K562 (cell line): ENCODE data around the gene SPTLC2. TPM values are rescaled to one million over a fixed set of nuclear protein-coding genes. Genes with fewer than 3 reads are reported as not detected.

Source experiments
- ATAC-seq: fragments of 200-7000 bp; cut with Tn5 transposase; 3 replicates; pipeline ENCODE4 v1.9.1; 2020; ENCODE audit warnings: moderate library complexity
- BruUV-seq: library from RNA; stranded (reverse); fragments of 400-500 nt; replicated peaks from 2 replicates; lab custom pipeline; 2021; lab: Mats Ljungman, UMichigan
- CTCF ChIA-PET: fragments of 300-600 bp; formaldehyde crosslinking; extraction: SDS; loops from one replicate; lab custom pipeline; 2021; ENCODE audit warnings: low intra/inter-chr PET ratio; lab: Yijun Ruan, JAX
- POLR2A ChIA-PET: fragments of 300-600, 350-650 bp; sonication (Branson Sonifier 250); formaldehyde crosslinking; extraction: SDS; loops from one replicate; lab custom pipeline; 2021; ENCODE audit warnings: antibody characterized with exemption, inconsistent platforms; lab: Yijun Ruan, JAX
- DNase-seq, 4 experiments: peaks; one replicate each; pipeline versions ENCODE4 v3.0.0 to v3.0.0-alpha.2; 2011 to 2018; ENCODE audit warnings: low spot score in 3 of 4, mixed read lengths in 3 of 4; ENCODE audit errors: extremely low read depth in 1 of 4
- FAIRE-seq: peaks from 2 replicates; lab custom pipeline; 2011; peaks lifted over from hg19 to GRCh38; lab: Jason Lieb, UNC
- H2AFZ ChIP-seq: 2 replicates; pipeline ENCODE4 v1.6.0; 2011; ENCODE audit warnings: low read depth, low read length, control low read depth, inconsistent platforms
- H3K27ac ChIP-seq: fragments of 200-600 bp; 3 replicates; pipeline ENCODE4 v1.8.0; 2011; ENCODE audit warnings: low read depth, mild to moderate bottlenecking, control low read depth, inconsistent platforms, low read length, moderate library complexity, mixed read lengths; ENCODE audit errors: extremely low read depth
- H3K27me3 ChIP-seq, 2 experiments: fragments of 300-600 bp in 1 of 2; 2 replicates in 1 of 2; 3 replicates in 1 of 2; pipeline versions ENCODE4 v1.6.0 to v1.8.0; 2011; ENCODE audit warnings: inconsistent platforms in 2 of 2, low read length in 2 of 2, mild to moderate bottlenecking in 1 of 2, mixed read lengths in 1 of 2, moderate library complexity in 1 of 2; ENCODE audit not compliant: control insufficient read depth in 2 of 2, insufficient read depth in 2 of 2
- H3K36me3 ChIP-seq: fragments of 300-600 bp; 3 replicates; pipeline ENCODE4 v1.8.0; 2011; ENCODE audit warnings: mild to moderate bottlenecking, low read length, inconsistent platforms; ENCODE audit not compliant: control insufficient read depth, insufficient read depth
- H3K4me1 ChIP-seq, 2 experiments: fragments of 200-600 bp in 1 of 2; replicated peaks in 1 of 2; 2 replicates in 1 of 2; 3 replicates in 1 of 2; pipeline versions ENCODE4 v1.5.1 to v1.8.0; 2011; ENCODE audit warnings: inconsistent platforms in 2 of 2, low read length in 2 of 2, mild to moderate bottlenecking in 1 of 2, mixed read lengths in 1 of 2, moderate library complexity in 1 of 2; ENCODE audit not compliant: control insufficient read depth in 2 of 2, insufficient read depth in 2 of 2
- H3K4me2 ChIP-seq: 2 replicates; pipeline ENCODE4 v1.6.1; 2011; ENCODE audit warnings: low read length, control low read depth, inconsistent platforms, mixed read lengths; ENCODE audit not compliant: insufficient read depth
- H3K4me3 ChIP-seq: fragments of 200-600 bp; sonication (generic), shearing (Covaris generic); 2 replicates; pipeline ENCODE4 v1.5.1; 2016; ENCODE audit warnings: control low read depth, inconsistent platforms
- H3K79me2 ChIP-seq: fragments of 200-600 bp; 3 replicates; pipeline ENCODE4 v1.8.0; 2011; ENCODE audit warnings: low read length, inconsistent platforms; ENCODE audit not compliant: control insufficient read depth, insufficient read depth
- H3K9ac ChIP-seq, 2 experiments: 2 replicates each; pipeline versions ENCODE4 v1.6.0 to v1.6.1; 2011; ENCODE audit warnings: low read depth in 2 of 2, low read length in 2 of 2, control low read depth in 1 of 2, inconsistent platforms in 1 of 2, mild to moderate bottlenecking in 1 of 2, mixed read lengths in 1 of 2; ENCODE audit not compliant: insufficient read depth in 1 of 2
- H3K9me1 ChIP-seq: one replicate; pipeline ENCODE4 v1.6.0; 2011; ENCODE audit warnings: inconsistent platforms, mild to moderate bottlenecking, low read length, moderate library complexity; ENCODE audit not compliant: control insufficient read depth, insufficient read depth
- H3K9me3 ChIP-seq: replicated peaks from 2 replicates; pipeline ENCODE4 v1.5.1; 2011; ENCODE audit warnings: low read depth, low read length, inconsistent platforms; ENCODE audit not compliant: control insufficient read depth, insufficient read depth
- H4K20me1 ChIP-seq: replicated peaks from 2 replicates; pipeline ENCODE4 v1.6.1; 2011; ENCODE audit warnings: low read length, inconsistent platforms, mixed read lengths; ENCODE audit not compliant: control insufficient read depth, insufficient read depth
- PATZ1 ChIP-seq: fragments of 250-450 bp; sonication (Bioruptor Pico); IDR thresholded peaks from 2 replicates; pipeline ENCODE4 v1.5.0; 2020; ENCODE audit warnings: mild to moderate bottlenecking, borderline replicate concordance
- WHSC1 ChIP-seq: IDR thresholded peaks from one replicate; pipeline ENCODE4 v1.6.1; 2012; ENCODE audit warnings: low read length, control low read depth, inconsistent platforms
- ZBTB17 ChIP-seq: fragments of 450-650 bp; formaldehyde crosslinking; IDR thresholded peaks from 2 replicates; pipeline ENCODE4 v1.4.0; 2020; ENCODE audit warnings: mild to moderate bottlenecking
- WGBS: fragments of 100-300 bp; shearing (Covaris generic); methylation state at CpG from one replicate; pipeline ENCODE4 v1.1.6; 2016; ENCODE audit warnings: low coverage, mixed read lengths; ENCODE audit not compliant: insufficient coverage; ENCODE audit errors: missing lambda C conversion rate; 5-methylcytosine and 5-hydroxymethylcytosine counted together
- in situ Hi-C: fragments of 300-500 bp; cut with MboI; formaldehyde crosslinking; loops from 4 replicates; pipeline ENCODE4 v1.15.0; 2018; ENCODE audit warnings: inconsistent platforms, mixed read lengths
- intact Hi-C: fragments of 100-400 bp; cut with micrococcal nuclease; formaldehyde crosslinking; loops from 2 replicates; pipeline ENCODE4 v1.14.2; 2022
- polyA plus RNA-seq, 8 experiments: library from polyadenylated mRNA; depleted of rRNA in 4 of 8; stranded (reverse) in 5 of 8; unstranded in 3 of 8; fragments of >200 nt; fragmentation: Nextera tagmentation in 2 of 8; fragmentation: Illumina TruSeq in 1 of 8; extraction: Ambion mirVana in 2 of 8; extraction: Trizol in 1 of 8; gene quantifications; 2 replicates each; pipeline versions ENCODE4 v1.2.1 to v1.2.3, GENCODE V29; 2011 to 2014; ENCODE audit warnings: inconsistent platforms in 1 of 8, missing spikeins in 1 of 8
- total RNA-seq, 7 experiments: library from RNA; depleted of rRNA in 6 of 7; stranded (reverse); fragments of >200 nt in 6 of 7; fragmentation: Illumina TruSeq in 2 of 7; extraction: Trizol in 2 of 7; gene quantifications; 2 replicates each; pipeline versions ENCODE4 v1.2.1 to v1.2.3, GENCODE V29; 2011 to 2021; ENCODE audit warnings: low replicate concordance in 1 of 7

Gene SPTLC2
- total and polyA plus RNA-seq, 9 of the 15 experiments (the other 6 are each of a cell fraction or from before 2014, with no cell fraction given), result 4.5 to 30.4 (median 14.0) TPM

GRCh38 chr14:77470224-77470870 lies 146.1 kb downstream of the SPTLC2 start:
- Histone ChIP-seq H3K9me1 (no peaks in the 10 kb centered on the region), H4K20me1 (no peaks in the 10 kb centered on the region), H3K9ac (no peak overlapping the region), H3K27ac (no peak overlapping the region), H2AFZ (no peak overlapping the region), H3K4me3 (no peak overlapping the region), H3K36me3 (peaks cover 35% of the 10 kb centered on the region; the same call in 2 of the 3 replicates), H3K79me2 (no peaks in the 10 kb centered on the region)
- BruUV-seq, result no TSS peak
- 59% methylated on average over 4 of the region's 5 CpGs for WGBS
- in situ Hi-C loops, result no loop called here
- TF ChIP-seq WHSC1 (no peak), PATZ1 (no peak), ZBTB17 (CRISPR knock-in tag) (no peak)
- TF ChIP-seq, all 486 proteins: peak for 0
- DNase-seq (no peak), ATAC-seq (no peak), FAIRE-seq (no peak)
- H3K27me3 ChIP-seq, result peaks cover 6 to 22% of the 10 kb centered on the region in 2 experiments; a peak in 4 of 5 replicates
- intact Hi-C loops, result no loop called here
- no peak overlapping the region for H3K4me2 ChIP-seq
- H3K9me3 ChIP-seq, result no peaks in the 10 kb centered on the region
- peaks cover 0 to 2% of the 10 kb centered on the region in 2 experiments; a peak in 1 of 5 replicates for H3K4me1 ChIP-seq
- ChIA-PET POLR2A (interaction anchor here (2.2 kb wide), 1 partner anchor 12 kb away, joined by 7 read pairs; the partner anchor contains the start of genes AHSA1 and VIPAS39), CTCF (no interaction called here)
